ENCODE results near the gene MVK.

MVK gene

DNA sequence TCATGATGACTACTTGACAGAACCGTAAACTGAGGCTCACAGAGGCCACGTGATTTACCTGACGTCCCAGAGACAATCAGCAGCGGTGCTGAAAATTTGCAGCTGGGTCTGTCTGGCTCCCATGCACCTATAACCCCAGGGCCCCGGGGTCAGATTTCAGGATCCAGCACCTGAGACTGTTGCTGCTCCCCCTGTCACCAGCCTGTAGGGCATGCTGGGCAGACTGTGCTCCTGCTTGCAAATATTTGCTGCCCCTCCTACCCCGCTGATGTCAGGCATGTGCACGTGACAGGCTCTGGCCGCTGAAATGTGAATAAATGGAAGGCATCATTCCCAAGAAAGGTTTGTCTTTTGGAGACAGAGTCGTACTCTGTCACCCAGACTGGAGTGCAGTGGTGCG lies 6.3 kb upstream of the MVK start:
- DNase-seq (ENCODE audit: low read depth), result no peak

DNA sequence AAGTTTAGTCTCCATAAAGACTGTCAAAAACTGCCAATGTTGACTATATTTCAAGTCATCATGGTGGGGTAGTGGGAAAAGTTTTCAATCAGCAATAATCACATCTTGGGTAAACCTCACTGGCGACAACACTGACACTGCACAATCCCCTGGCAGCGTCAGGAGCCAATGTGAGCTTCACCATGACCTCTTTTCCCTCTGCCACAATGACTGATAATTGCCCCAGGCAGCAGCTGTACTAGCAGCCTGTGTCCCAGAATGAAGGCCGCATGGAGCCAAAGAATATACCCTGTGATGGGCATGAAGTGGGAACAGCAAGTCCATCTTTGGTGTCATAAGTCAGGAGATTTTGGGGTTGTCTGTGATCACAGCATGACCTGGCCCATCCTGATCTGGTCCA lies 5.6 kb upstream of the MVK start:
- no peak for DNase-seq (ENCODE audit: low read depth)

DNA sequence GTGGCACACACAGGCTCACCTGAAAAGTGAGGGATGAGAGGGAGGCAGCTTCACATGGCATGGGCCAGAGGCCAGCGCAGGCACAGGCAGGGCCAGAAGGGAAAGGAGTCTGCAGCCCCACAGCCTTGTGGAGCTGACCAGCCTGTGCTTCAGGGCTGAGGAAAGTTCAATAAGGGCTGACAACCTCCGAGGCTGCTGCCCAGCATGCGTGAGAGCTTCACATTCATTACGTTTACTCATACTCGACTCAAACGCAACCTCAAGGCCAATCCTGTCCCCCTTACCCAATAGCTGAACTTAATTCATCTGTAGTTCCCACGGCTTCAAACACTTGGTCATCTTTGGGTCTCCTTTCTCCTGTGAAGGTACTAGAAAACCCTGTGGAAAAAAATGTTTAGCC lies 5.1 kb upstream of the MVK start:
- no peak for DNase-seq (ENCODE audit: low read depth)

DNA sequence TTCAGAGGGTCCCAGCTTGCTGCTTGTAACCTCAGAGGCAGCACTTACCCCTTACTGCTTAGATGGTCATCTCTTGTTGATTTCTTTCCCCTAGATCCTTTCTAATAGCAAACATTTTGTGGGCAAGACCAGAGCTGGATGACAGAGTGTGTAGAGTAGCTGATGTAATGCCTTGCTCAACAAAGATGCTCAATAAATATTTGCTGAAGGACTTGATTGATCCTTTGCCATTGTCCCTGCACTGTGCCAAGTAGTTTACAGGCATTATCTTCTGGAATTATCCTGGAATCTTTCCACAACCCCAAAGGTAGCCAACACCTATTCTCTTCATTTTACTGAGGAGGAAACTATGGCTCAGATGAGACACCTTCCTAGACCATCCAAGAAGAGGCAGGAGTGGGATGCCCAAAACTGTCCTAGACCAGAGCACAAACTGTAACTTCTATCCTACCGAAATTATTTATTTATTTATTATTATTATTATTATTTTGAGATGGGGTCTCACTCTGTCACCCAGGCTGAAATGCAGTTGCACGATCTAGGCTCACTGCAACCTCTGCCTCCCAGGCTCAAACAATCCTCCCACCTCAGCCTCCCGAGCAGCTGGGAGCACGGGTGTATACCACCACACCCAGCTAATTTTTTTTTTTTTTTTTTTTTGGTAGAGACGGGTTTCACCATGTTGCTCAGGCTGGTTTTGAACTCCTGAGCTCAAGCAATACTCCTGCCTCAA lies 1.7 kb upstream of the MVK start:
- DNase-seq (ENCODE audit: low read depth), result no peak

DNA sequence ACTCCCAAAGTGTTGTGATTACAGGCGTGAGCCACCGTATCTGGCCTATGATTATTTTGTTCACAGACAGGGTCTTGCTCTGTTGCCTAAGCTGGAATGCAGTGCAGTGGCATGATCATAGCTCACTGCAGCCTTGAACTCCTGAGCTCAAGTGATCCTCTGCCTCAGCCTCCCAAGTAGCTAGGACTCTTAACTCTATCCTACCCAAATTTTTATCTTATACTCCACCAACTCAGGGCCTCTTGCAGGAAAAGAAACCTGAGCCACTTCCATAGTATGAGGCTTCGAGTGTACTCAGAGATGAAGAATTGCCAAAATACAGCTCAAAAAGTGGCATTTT lies 1.1 kb upstream of the MVK start:
- DNase-seq (ENCODE audit: low read depth), result no peak

DNA sequence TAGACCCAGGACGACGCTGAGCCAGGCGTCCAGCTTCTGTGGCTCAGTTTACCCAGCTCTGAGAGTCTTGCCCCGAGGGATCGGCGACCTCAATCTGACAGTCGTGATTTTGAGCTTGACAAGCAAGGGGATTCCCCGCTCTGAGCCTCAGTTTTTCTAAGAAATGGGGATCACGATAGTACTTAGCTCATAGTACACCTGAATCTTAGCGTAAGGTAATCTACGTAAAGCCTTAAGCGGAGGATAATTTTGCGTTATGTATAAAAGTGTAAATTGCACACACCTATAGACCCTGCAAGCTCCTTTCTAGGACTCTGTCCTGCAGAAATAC lies 285 bp downstream of the MVK start:
- DNase-seq (ENCODE audit: low read depth), result no peak

DNA sequence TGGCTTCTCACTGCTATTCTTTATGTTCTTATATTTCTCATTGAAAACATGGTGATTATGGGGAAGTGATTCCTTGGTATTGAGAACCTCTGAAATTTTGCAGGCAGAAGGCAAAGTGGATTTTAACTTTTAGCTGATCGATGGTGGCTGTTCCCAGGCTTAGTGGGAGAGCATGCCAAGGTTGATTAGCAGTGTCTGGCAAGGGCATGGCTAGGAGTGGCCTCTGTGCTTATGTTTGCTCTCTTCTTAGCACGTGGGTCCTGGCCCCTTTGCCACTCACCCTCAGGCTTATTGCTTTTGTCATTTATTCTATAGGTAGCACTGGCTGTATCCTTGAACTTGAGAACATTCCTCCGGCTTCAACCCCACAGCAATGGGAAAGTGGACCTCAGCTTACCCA lies 2.1 kb downstream of the MVK start:
- DNase-seq (ENCODE audit: low read depth), result no peak

DNA sequence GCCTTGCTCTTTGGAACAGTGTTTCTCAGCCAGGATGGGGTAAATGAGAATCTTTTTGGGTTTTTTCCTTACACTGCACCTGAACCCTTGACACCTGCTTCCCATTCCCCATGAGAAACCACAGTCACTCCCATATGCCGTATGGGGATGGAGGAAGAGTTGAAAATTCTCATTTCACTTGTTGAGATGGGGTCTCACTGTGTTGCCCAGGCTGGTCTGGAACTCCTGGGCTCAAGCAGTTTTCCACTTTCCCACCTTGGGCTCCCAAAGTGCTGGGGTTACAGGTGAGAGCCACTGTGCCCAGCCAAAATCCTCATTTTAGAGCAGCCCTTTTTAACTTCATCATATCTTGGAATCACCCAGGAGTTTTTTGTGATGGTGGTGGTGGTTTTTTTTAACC lies 3.7 kb downstream of the MVK start:
- DNase-seq (ENCODE audit: low read depth), result no peak

DNA sequence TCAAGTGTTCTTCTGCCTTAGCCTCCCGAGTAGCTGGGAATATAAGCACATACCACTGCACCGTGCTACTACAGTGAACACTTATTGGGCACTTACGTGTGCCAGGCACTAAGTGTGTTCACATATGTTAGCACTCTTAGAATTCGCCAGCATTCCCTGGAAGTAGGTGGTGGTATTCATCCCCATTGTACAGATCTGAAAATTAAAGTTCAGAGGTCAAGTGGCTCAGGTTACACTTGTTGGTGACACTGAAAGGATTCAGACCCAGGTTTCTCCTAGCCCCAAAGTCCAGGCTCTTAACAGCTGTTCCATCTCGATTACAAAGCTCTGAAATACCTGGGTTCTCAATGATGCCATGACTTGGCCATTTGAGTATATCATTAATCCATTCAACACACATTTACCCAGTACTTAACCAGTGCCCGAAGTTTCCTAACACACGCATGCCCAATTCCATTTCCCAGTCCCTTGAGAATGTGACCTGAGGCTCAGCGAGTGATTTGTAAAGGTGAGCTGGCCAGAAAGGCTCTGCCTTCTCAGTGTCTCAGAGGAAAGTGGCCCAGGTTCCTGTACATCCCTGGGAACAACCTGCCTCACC lies 4.8 kb downstream of the MVK start:
- DNase-seq (ENCODE audit: low read depth), result no peak

DNA sequence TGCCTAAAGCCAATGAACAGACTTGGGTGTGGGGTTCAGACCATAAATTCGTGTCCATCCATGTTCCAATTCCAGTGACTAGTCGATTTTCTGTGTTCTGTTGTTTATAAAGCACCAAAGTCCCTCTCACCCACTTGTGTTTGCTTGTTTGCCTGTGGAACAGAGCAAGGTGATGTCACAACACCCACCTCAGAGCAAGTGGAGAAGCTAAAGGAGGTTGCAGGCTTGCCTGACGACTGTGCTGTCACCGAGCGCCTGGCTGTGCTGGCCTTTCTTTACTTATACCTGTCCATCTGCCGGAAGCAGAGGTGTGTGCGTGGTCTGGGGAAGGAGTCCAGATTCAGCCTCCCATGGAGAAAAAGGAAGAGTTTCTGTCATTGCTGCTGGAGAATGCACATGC lies 6.0 kb downstream of the MVK start:
- DNase-seq (ENCODE audit: low read depth), result no peak

DNA sequence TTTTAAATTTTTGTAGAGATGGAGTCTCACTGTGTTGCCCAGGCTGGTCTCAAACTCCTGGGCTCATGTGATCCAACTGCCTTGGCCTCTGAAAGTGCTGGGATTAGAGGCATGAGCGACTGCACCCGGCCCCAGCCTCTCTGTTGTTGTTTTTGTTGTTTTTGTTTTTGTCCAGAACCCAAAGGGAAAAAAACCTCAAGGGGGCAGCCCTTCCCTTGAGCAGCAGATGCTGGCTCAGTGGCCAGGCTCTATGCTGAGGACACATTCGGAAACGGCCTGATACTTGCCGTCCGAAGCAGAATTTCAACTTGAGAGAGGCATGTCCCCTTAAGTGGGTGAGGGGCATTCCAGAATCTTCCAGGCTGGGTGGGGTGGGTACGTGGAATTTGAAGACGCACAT lies 6.7 kb downstream of the MVK start:
- DNase-seq (ENCODE audit: low read depth), result no peak

DNA sequence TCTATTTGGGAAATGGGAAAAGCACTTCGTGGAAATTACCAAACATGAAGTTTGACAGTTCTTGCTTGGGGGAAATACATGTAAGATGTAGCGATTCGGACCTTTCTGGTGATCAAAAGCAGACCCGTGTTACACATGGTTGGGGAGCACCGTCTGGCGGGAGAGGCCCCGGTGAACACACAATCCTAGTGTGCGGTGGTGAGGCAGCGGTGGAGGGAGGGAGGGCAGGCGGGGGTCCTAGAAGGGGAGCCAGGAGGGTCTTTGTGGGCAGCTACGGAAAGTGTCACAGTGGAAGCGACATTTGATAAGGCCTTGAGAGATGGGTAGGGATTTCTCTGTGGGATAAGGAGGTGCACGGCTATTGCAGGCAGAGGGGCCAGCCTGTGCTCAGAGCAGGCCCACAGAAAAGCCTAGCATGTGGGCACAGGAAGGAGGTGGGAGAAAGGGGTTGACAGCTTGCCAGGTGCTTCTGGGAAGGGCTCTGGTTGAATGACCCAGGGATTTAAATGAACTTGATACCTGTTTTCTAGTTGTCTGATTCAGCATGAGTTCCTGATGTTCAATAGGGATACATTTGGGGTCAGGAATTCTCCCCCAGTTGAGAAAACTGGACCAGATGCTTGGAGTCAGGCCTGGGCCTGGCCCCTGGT lies 7.2 kb downstream of the MVK start:
- no peak for DNase-seq (ENCODE audit: low read depth)

DNA sequence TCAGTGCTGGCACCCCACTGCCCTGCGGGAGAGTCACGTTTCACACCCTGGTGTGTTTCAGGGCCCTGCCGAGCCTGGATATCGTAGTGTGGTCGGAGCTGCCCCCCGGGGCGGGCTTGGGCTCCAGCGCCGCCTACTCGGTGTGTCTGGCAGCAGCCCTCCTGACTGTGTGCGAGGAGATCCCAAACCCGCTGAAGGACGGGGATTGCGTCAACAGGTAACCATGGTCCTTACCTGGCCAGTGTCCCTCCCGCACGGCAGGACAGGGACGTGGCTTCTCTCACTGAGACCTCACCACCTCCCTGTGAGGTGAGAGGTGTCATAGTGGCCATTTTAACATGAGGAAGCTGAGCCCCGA lies 7.7 kb downstream of the MVK start:
- no peak for DNase-seq (ENCODE audit: low read depth)

DNA sequence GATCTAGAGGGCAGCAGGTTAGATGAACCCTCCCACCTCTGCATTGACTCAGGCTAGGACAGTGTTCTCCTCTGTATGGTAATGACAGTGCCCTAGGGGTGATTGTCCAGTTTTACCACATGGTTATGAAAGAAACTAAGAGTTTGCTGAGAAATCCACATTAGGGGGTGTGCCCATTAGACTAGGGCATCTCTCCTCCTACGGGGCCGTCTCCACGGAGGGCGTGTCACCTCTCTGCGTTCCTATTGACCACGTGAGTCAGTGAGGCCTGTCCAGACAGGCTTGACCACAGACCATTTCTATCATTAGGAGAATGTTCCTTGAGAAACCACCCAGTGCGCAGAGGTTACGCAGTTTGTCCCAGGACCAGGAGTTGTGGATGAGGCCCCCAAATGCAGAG lies 8.3 kb downstream of the MVK start:
- no peak for DNase-seq (ENCODE audit: low read depth)

DNA sequence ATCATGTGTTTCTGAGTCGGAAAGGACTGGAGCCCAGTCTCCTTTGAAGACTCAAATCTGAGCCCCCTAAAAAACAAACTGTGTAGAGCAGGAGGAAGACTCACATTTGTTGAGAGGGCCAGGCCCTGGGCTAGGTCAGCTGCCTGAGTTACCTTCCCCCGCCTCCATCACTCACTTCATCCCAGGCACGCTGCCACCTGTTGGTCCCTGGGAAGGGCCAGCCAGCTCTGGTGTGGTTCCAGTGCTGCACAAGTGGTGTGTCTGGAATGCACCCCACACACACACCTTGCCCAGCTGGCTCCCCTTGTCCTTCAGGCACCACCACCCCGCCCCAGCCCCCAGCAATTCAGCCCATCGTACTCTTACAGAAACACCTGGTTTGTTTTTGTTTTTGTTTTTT lies 9.0 kb downstream of the MVK start:
- no peak for DNase-seq (ENCODE audit: low read depth)

DNA sequence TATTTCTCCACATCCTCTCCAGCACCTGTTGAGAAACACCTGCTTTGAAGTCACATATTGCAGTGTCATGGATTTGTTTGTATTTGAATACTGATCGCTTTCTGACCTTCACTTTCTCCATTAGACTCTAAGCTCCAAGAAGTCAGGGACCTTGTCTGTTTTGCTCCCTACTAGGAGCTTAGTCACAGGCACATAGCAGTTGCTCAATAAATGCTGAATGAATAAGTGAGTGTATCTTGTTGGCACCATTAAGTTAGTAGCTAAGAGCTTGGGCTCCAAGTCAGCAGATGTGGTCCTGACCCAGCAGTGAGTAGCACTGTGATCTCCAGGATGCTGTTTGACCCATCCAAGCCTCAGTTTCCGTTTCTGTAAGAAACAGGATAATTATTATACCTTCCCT lies 10.1 kb downstream of the MVK start:
- no peak for DNase-seq (ENCODE audit: low read depth)

DNA sequence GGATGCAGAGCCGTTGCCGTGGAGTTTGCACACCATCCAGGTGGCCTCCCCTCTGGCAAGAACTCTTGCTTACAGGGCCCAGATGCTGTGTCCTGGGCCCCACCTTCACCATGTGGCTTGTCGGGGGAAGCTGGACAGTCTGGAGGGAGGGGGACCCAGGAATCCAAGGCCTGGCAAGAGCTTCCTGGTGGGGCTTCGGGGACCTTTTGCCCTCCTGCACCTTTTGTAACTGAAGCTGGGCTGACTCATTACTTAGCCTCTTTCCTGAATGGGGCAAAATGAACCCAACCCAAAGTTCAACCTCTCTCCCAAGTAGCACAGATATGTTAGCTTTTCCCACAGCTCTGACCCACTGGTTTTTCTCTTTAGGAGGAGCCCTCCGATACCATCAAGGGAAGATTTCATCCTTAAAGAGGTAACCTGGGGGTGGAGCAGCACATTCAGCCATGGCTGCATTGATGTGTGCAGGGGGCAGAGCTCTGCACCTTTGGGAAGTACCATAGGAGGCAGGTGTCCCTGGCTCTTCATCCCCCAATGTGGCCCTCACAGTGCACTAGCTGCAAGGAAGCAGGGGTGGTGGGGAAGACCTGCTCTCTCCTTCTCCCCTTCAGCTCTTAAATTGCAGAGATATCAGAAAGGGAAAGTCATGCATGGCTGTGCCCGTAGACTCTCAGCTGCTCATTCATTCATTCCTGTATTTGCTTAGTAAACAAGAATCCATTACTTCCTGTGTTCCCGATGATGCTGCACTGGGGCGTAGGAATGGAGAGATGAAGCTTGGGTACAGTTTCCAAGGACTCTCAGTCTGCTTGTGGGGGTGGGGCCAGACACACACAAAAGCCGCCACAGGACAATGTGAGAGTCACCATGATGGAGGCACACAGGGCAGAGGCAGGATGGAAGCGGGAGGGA lies 13.0 kb downstream of the MVK start:
- DNase-seq (ENCODE audit: low read depth), result no peak

DNA sequence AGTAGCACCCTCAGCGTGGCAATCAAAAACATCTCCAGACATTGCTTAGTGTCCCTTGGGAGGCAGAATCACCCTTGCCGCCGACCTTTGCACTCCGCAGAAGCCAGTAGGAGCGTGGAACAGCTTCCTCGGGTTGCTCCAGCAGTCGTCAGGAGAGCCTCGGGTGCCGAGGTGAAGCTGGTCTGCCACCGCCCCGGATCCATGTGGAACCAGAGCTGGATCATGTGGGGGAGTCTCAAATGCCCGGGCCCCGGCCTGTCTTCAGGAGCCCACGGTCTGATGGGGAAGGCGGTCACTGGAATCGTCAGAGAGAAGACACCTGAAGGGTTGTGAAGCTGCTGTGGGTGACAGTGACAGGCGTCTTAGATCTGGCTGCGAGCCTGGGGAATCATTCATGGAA lies 14.3 kb downstream of the MVK start:
- DNase-seq (ENCODE audit: low read depth), result no peak

DNA sequence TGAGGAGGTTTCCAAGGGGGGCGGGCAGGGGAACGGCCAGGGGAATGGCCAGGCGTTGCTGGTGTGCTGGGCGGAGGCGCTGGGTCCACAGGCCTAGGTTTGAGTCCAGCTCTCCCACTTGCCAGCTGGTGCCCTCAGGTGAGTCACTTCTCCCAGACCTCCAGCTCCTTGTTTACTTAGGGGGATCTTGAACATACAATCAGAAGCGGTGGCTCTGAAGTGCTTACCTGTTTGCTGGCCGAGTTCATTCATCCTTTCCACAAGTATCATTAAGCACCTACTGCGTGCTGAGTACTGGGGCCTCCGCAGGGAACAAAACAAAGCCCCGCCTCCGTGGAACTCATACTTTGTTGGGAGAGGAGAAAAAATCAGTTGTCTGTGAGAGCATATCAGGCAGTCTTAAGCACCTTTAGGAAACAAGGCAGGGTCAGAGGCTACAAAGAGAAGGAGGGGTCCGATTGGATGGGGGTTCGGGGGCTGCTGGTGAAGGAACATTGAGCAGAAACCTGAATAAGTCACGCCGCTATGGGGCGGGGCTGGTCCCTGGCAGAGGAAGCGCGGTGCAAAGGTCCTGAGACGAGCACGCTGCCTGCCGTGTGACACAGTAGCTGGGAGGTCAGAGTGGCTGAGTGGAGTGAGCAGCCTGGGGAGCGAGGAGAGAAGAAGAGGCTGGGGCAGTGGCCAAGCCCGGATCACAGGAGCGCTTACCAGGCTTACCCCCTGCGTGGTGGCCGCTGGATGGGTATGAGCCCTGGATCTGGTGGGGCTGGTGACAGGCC lies 15.1 kb downstream of the MVK start:
- DNase-seq (ENCODE audit: low read depth), result no peak

DNA sequence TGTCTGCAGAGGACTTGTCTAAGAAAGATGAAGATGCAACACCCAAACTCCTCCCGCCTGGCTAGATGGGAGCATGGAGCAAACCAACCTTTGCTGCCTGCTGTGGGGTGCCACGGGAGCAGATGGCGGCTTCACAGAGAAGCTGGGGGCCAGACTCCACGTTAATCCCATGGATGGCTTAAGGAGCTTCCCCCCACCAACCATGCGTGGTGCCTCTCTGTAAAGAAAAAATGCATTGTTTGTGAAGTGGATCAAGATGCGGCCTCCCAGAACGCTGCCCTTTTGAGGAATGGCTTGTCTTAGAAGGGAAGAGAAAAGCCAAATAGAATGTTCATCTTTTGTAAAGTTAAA lies 15.6 kb downstream of the MVK start:
- no peak for DNase-seq (ENCODE audit: low read depth)

DNA sequence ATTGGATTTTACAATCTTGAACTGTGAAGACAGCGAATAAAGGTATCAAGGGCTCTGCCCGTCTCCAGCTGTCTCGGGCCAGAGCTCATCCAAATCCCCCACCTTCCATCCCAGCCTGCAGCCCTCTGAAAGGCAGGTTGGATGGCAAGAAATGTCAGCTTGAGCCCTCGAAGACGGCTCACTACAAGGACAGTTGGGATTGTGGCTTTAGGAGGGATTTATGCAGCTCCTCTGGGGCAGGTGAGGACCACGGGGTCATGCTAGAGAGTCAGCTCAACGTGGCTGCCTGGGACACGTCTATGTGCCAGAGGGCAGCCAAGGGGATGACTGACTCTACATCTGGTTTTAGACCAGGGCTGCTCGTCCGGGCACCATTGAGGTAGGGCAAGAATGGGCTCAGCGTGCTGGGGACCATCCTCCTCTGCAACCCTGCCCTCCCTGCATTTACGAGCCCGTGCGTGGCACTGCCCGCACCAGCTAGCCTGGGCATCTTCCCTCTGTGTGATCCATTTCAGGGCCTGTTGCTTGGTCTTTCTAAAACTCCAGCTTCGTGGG lies 16.2 kb downstream of the MVK start:
- DNase-seq (ENCODE audit: low read depth), result no peak

DNA sequence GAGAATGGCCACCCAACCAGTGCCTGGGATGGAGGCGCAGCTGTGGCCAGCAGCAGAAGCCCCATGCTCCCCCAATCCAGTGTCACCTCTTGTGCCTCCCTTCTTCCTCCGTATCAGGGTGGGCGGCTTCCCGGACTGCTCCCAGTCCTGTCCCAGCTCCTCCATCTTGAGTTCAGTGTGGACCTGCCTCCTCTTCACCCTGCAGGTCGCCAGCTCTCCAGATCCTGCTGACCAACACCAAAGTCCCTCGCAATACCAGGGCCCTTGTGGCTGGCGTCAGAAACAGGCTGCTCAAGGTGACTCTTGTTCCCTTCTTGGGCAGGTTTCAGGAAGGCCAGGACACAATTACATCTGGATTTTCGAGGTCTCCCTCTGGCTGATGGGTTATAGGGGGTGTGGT lies 17.0 kb downstream of the MVK start:
- no peak for DNase-seq (ENCODE audit: low read depth)
